Panc1 (cell line): ENCODE data around the gene BOLA1.
"Not testable (repeated sequence)": the region's sequence is repeated elsewhere in the genome, so short reads cannot be mapped to it uniquely, and the experiment has no call there.

ENCODE experiments used
- CTCF ChIP-seq: fragments of 450-650 bp; IDR thresholded peaks from 2 replicates; pipeline ENCODE4 v1.5.1; 2017; ENCODE audit warnings: mild to moderate bottlenecking
- POLR2AphosphoS5 ChIP-seq: IDR thresholded peaks from 2 replicates; pipeline ENCODE4 v1.6.1; 2012; ENCODE audit warnings: mild to moderate bottlenecking, low read depth, low read length, moderate library complexity
- REST ChIP-seq, 2 experiments: IDR thresholded peaks; 2 replicates each; pipeline ENCODE4 v1.6.1; 2011 to 2012; ENCODE audit warnings: low read depth in 2 of 2, control low read depth in 1 of 2, low read length in 1 of 2, mild to moderate bottlenecking in 1 of 2, moderate library complexity in 1 of 2; ENCODE audit not compliant: insufficient read depth in 1 of 2
- SIN3A ChIP-seq: IDR thresholded peaks from 2 replicates; pipeline ENCODE4 v1.6.1; 2012; ENCODE audit warnings: low read depth, mild to moderate bottlenecking, low read length, moderate library complexity, borderline replicate concordance; ENCODE audit not compliant: insufficient read depth

GRCh38 chr1:149938668-149939003, 39.3 kb downstream of the BOLA1 start:
- TF ChIP-seq CTCF; SIN3A; REST (IDR thresholded peaks at IDR 0.05; ENCODE audit: insufficient read depth in 1 of 2, low read depth in 2 of 2, low read length in 1 of 2); POLR2AphosphoS5: not testable (repeated sequence)
